HG02571 (cell line): ENCODE results near the gene TFPI.
A peak's percentile ranks its signal among the peaks of the same experiment; 100 is the strongest.
"Not testable (repeated sequence)": the region's sequence is repeated elsewhere in the genome, so short reads cannot be mapped to it uniquely, and the experiment has no call there.

Source experiments
- ATAC-seq: cut with Tn5 transposase; IDR thresholded peaks from one replicate; pipeline ENCODE4 v1.9.1; 2021; ENCODE audit warnings: mild to moderate bottlenecking, moderate library complexity; ENCODE audit not compliant: unreplicated experiment

Gene TFPI

GRCh38 chr2:187554011-187554703 is at the start of gene TFPI:
Gene TFPI (minus strand): TSS chr2:187554435. CDS start chr2:187503768, 50,667 bp downstream.
- no peak for ATAC-seq

GRCh38 chr2:187594801-187595200 is 40.6 kb upstream of the TFPI start:
- no peak for ATAC-seq

GRCh38 chr2:187593697-187594096 is 39.5 kb upstream of the TFPI start:
- ATAC-seq, result no peak

GRCh38 chr2:187593098-187593497 is 38.9 kb upstream of the TFPI start:
- no peak for ATAC-seq

GRCh38 chr2:187590175-187590574 is 35.9 kb upstream of the TFPI start:
- ATAC-seq, result no peak

- ATAC-seq, result peak; percentile 58
Measured at GRCh38 chr2:187586011-187586641, 31.9 kb upstream of the TFPI start.

GRCh38 chr2:187581125-187581896 is 27.1 kb upstream of the TFPI start:
- no peak for ATAC-seq

- no peak for ATAC-seq
Measured at GRCh38 chr2:187580462-187581124, 26.4 kb upstream of the TFPI start.

- no peak for ATAC-seq
Measured at GRCh38 chr2:187577310-187577709, 23.1 kb upstream of the TFPI start.

GRCh38 chr2:187576906-187577305 is 22.7 kb upstream of the TFPI start:
- ATAC-seq, result no peak

- ATAC-seq, result no peak
Measured at GRCh38 chr2:187575751-187576067, 21.5 kb upstream of the TFPI start.

- ATAC-seq, result no peak
Measured at GRCh38 chr2:187574969-187575750, 20.9 kb upstream of the TFPI start.

GRCh38 chr2:187573722-187574121 is 19.5 kb upstream of the TFPI start:
- ATAC-seq, result no peak

- not testable (repeated sequence) for ATAC-seq
Measured at GRCh38 chr2:187571996-187572395, 17.8 kb upstream of the TFPI start.

- no peak for ATAC-seq
Measured at GRCh38 chr2:187569571-187569970, 15.3 kb upstream of the TFPI start.

GRCh38 chr2:187569042-187569441 is 14.8 kb upstream of the TFPI start:
- no peak for ATAC-seq

- no peak for ATAC-seq
Measured at GRCh38 chr2:187567126-187567525, 12.9 kb upstream of the TFPI start.

- no peak for ATAC-seq
Measured at GRCh38 chr2:187566712-187567111, 12.5 kb upstream of the TFPI start.

- ATAC-seq, result no peak
Measured at GRCh38 chr2:187566266-187566665, 12.0 kb upstream of the TFPI start.

GRCh38 chr2:187565618-187566017 is 11.4 kb upstream of the TFPI start:
- ATAC-seq, result not testable (repeated sequence)

- not testable (repeated sequence) for ATAC-seq
Measured at GRCh38 chr2:187556493-187556892, 2.3 kb upstream of the TFPI start.
